HepG2 (cell line): ENCODE measurements around the gene FAM131A. TPM values are rescaled to one million over a fixed set of nuclear protein-coding genes. Genes with fewer than 3 reads are reported as not detected.

Experiments
- ATAC-seq: fragments of 200-7000 bp; cut with Tn5 transposase; 3 replicates; pipeline ENCODE4 v1.9.1; 2020; ENCODE audit warnings: mild to moderate bottlenecking, moderate library complexity
- BruUV-seq: library from RNA; stranded (reverse); fragments of 400-500 nt; replicated peaks from 2 replicates; lab custom pipeline; 2021; lab: Mats Ljungman, UMichigan
- CTCF ChIA-PET: fragments of 300-600 bp; formaldehyde crosslinking; extraction: SDS; loops from one replicate; lab custom pipeline; 2021; ENCODE audit warnings: low total read pairs, inconsistent platforms, low intra/inter-chr PET ratio; lab: Yijun Ruan, JAX
- POLR2A ChIA-PET: fragments of 350-600 bp; sonication (Branson Sonifier 250); formaldehyde crosslinking; loops from one replicate; lab custom pipeline; 2020; ENCODE audit warnings: antibody characterized with exemption, inconsistent platforms; lab: Yijun Ruan, JAX
- DNase-seq: peaks from one replicate; pipeline ENCODE4 v3.0.0-alpha.2; 2015; ENCODE audit warnings: low spot score
- FAIRE-seq: peaks from 3 replicates; lab custom pipeline; 2011; peaks lifted over from hg19 to GRCh38; lab: Jason Lieb, UNC
- H2AFZ ChIP-seq: one replicate; pipeline ENCODE4 v1.6.1; 2011; ENCODE audit warnings: low read length, inconsistent platforms
- H3K27ac ChIP-seq: fragments of 300-600 bp; 3 replicates; pipeline ENCODE4 v1.8.0; 2011; ENCODE audit warnings: mixed run types, mild to moderate bottlenecking, mixed read lengths, low read length, inconsistent platforms; ENCODE audit not compliant: insufficient read depth; ENCODE audit errors: extremely low read length
- H3K27me3 ChIP-seq, 2 experiments: fragments of 200-600 bp in 1 of 2; 2 replicates in 1 of 2; 3 replicates in 1 of 2; pipeline versions ENCODE4 v1.6.0 to v1.8.0; 2011; ENCODE audit warnings: low read length in 2 of 2, mild to moderate bottlenecking in 2 of 2, moderate library complexity in 2 of 2, inconsistent platforms in 1 of 2; ENCODE audit not compliant: insufficient read depth in 2 of 2, control insufficient read depth in 1 of 2
- H3K36me3 ChIP-seq, 2 experiments: fragments of 200-600 bp in 1 of 2; replicated peaks in 1 of 2; 2 replicates in 1 of 2; 3 replicates in 1 of 2; pipeline versions ENCODE4 v1.5.1 to v1.8.0; 2011; ENCODE audit warnings: low read length in 2 of 2, inconsistent platforms in 1 of 2; ENCODE audit not compliant: insufficient read depth in 2 of 2, control insufficient read depth in 1 of 2
- H3K4me1 ChIP-seq: 2 replicates; pipeline ENCODE4 v1.5.1; 2012; ENCODE audit warnings: low read length, inconsistent platforms; ENCODE audit not compliant: insufficient read depth
- H3K4me2 ChIP-seq: 2 replicates; pipeline ENCODE4 v1.6.0; 2011; ENCODE audit warnings: low read depth, low read length, inconsistent platforms
- H3K4me3 ChIP-seq, 3 experiments: fragments of 200-600 bp in 1 of 3; sonication (generic), shearing (Covaris generic) in 1 of 3; replicated peaks in 1 of 3; 2 replicates each; pipeline ENCODE4 v1.5.1; 2011 to 2016; ENCODE audit warnings: low read length in 3 of 3, inconsistent platforms in 2 of 3, low read depth in 2 of 3, mild to moderate bottlenecking in 2 of 3, control low read depth in 1 of 3, mixed read lengths in 1 of 3; ENCODE audit not compliant: insufficient read depth in 1 of 3
- H3K79me2 ChIP-seq: one replicate; pipeline ENCODE4 v1.6.1; 2011; ENCODE audit warnings: low read length, inconsistent platforms; ENCODE audit not compliant: insufficient read depth
- H3K9ac ChIP-seq: 2 replicates; pipeline ENCODE4 v1.6.0; 2011; ENCODE audit warnings: mild to moderate bottlenecking, low read depth, low read length, inconsistent platforms; ENCODE audit not compliant: insufficient read depth
- H3K9me3 ChIP-seq: 2 replicates; pipeline ENCODE4 v1.5.1; 2012; ENCODE audit warnings: mild to moderate bottlenecking, low read length
- H4K20me1 ChIP-seq: 2 replicates; pipeline ENCODE4 v1.6.0; 2011; ENCODE audit warnings: inconsistent platforms, mild to moderate bottlenecking, low read length, moderate library complexity; ENCODE audit not compliant: insufficient read depth
- CC2D1A ChIP-seq: sonication (generic); formaldehyde crosslinking; IDR thresholded peaks from 2 replicates; pipeline ENCODE4 v1.8.1; 2023; ENCODE audit warnings: mild to moderate bottlenecking, missing genetic modification reagents
- DNMT1 ChIP-seq: sonication (generic); formaldehyde crosslinking; IDR thresholded peaks from 2 replicates; pipeline ENCODE4 v1.5.1; 2020; ENCODE audit warnings: mild to moderate bottlenecking, missing genetic modification reagents
- FOSL2 ChIP-seq: sonication (generic); formaldehyde crosslinking; IDR thresholded peaks from 2 replicates; pipeline ENCODE4 v1.4.0; 2020; ENCODE audit warnings: missing genetic modification reagents
- FOXA3 ChIP-seq: IDR thresholded peaks from 2 replicates; pipeline ENCODE4 v1.6.1; 2016; ENCODE audit warnings: missing genetic modification reagents, missing compliant biosample characterization
- JDP2 ChIP-seq: sonication (generic); formaldehyde crosslinking; IDR thresholded peaks from 2 replicates; pipeline ENCODE4 v1.8.1; 2022; ENCODE audit warnings: missing genetic modification reagents, borderline replicate concordance
- KLF9 ChIP-seq: IDR thresholded peaks from 2 replicates; pipeline ENCODE4 v1.6.1; 2016; ENCODE audit warnings: low read depth
- RBFOX2 ChIP-seq: fragments of 200-400 bp; formaldehyde crosslinking; IDR thresholded peaks from 2 replicates; pipeline ENCODE4 v1.6.1; 2017; ENCODE audit warnings: low read depth, mild to moderate bottlenecking, low read length
- SRSF1 ChIP-seq: fragments of 200-400 bp; formaldehyde crosslinking; optimal IDR thresholded peaks from 2 replicates; pipeline ENCODE3; 2017; ENCODE audit warnings: mild to moderate bottlenecking, low read depth, low read length, moderate library complexity
- TARDBP ChIP-seq: sonication (generic); formaldehyde crosslinking; IDR thresholded peaks from 2 replicates; pipeline ENCODE4 v1.8.0; 2022; ENCODE audit warnings: mild to moderate bottlenecking, missing genetic modification reagents
- TOPORS ChIP-seq: sonication (generic); formaldehyde crosslinking; IDR thresholded peaks from 2 replicates; pipeline ENCODE4 v1.8.0; 2023; ENCODE audit warnings: mild to moderate bottlenecking, missing genetic modification reagents
- ZBTB1 ChIP-seq: sonication (generic); formaldehyde crosslinking; IDR thresholded peaks from 2 replicates; pipeline ENCODE4 v1.4.0; 2020; ENCODE audit warnings: missing genetic modification reagents, borderline replicate concordance
- ZNF20 ChIP-seq: sonication (generic); formaldehyde crosslinking; IDR thresholded peaks from 2 replicates; pipeline ENCODE4 v1.4.0; 2020; ENCODE audit warnings: mild to moderate bottlenecking, moderate library complexity, missing genetic modification reagents
- ZNF598 ChIP-seq: sonication (generic); formaldehyde crosslinking; IDR thresholded peaks from 2 replicates; pipeline ENCODE4 v1.5.1; 2020; ENCODE audit warnings: mild to moderate bottlenecking, missing genetic modification reagents, borderline replicate concordance
- ZSCAN12 ChIP-seq: sonication (generic); formaldehyde crosslinking; IDR thresholded peaks from 2 replicates; pipeline ENCODE4 v1.9.0; 2021; ENCODE audit warnings: mild to moderate bottlenecking, missing genetic modification reagents
- WGBS: methylation state at CpG from one replicate; pipeline ENCODE4 v1.1.6; 2017; ENCODE audit warnings: low lambda C conversion rate; 5-methylcytosine and 5-hydroxymethylcytosine counted together
- in situ Hi-C: cut with HindIII; loops from 2 replicates; pipeline ENCODE4 v1.10.0; 2017; ENCODE audit warnings: low pct_unique_long_range_greater_than_20kb; ENCODE audit not compliant: extremely low pct_ligation_motif_present
- intact Hi-C: fragments of 100-400 bp; cut with micrococcal nuclease; formaldehyde crosslinking; loops from one replicate; pipeline ENCODE4 v1.10.0; 2022; ENCODE audit not compliant: unreplicated experiment
- polyA plus RNA-seq, 8 experiments: library from polyadenylated mRNA; depleted of rRNA in 3 of 8; stranded (reverse) in 7 of 8; unstranded in 1 of 8; fragments of >200 nt; fragmentation: Illumina TruSeq in 4 of 8; extraction: Trizol in 4 of 8; gene quantifications; 2 replicates each; pipeline versions ENCODE4 v1.2.1 to v1.2.3, GENCODE V29; 2011 to 2016; ENCODE audit warnings: low read depth in 4 of 8, missing spikeins in 1 of 8, mixed read lengths in 1 of 8; ENCODE audit not compliant: insufficient read depth in 1 of 8
- total RNA-seq, 5 experiments: library from RNA; depleted of rRNA; stranded (reverse); fragments of >200 nt; fragmentation: Illumina TruSeq; extraction: Trizol; gene quantifications; 2 replicates each; pipeline ENCODE4 v1.2.3, GENCODE V29; 2016; ENCODE audit warnings: low read depth in 1 of 5
- TF ChIP-seq, protein P1 (sequence below), 2 experiments: fragments of 450-650 bp in 1 of 2; sonication (generic) in 1 of 2; formaldehyde crosslinking in 1 of 2; IDR thresholded peaks; 2 replicates each; pipeline versions ENCODE4 v1.6.1 to v1.8.0; 2016 to 2022; ENCODE audit warnings: antibody characterized with exemption in 1 of 2, mild to moderate bottlenecking in 1 of 2, missing genetic modification reagents in 1 of 2

Gene FAM131A
- total and polyA plus RNA-seq, 2 of the 13 experiments (the other 11 are each of a cell fraction or from before 2014, with no cell fraction given): 9.2 to 9.3 TPM

DNA sequence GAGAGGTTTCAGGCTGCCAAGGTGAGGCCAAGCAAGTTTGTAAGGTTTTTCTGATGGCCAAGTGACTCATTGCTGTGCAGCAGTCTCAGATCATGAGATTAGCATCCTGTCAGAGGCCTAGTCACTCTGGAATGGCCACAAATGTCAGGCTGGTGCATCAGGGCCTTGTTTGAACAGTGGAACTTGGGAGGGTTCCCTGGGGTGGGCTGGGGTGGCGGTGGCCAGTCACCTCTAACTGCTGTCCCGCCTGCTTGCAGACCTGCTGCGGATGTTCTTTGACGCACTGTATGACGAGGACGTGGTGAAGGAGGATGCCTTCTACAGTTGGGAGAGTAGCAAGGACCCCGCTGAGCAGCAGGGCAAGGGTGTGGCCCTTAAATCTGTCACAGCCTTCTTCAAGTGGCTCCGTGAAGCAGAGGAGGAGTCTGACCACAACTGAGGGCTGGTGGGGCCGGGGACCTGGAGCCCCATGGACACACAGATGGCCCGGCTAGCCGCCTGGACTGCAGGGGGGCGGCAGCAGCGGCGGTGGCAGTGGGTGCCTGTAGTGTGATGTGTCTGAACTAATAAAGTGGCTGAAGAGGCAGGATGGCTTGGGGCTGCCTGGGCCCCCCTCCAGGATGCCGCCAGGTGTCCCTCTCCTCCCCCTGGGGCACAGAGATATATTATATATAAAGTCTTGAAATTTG lies 2.8 kb upstream of the FAM131A start:
- ATAC-seq: no peak; the same call in 2 of the 3 replicates
- DNase-seq: no peak
- no peak for TF ChIP-seq ZBTB1 (CRISPR knock-in tag)
- TF ChIP-seq, protein P1, sequence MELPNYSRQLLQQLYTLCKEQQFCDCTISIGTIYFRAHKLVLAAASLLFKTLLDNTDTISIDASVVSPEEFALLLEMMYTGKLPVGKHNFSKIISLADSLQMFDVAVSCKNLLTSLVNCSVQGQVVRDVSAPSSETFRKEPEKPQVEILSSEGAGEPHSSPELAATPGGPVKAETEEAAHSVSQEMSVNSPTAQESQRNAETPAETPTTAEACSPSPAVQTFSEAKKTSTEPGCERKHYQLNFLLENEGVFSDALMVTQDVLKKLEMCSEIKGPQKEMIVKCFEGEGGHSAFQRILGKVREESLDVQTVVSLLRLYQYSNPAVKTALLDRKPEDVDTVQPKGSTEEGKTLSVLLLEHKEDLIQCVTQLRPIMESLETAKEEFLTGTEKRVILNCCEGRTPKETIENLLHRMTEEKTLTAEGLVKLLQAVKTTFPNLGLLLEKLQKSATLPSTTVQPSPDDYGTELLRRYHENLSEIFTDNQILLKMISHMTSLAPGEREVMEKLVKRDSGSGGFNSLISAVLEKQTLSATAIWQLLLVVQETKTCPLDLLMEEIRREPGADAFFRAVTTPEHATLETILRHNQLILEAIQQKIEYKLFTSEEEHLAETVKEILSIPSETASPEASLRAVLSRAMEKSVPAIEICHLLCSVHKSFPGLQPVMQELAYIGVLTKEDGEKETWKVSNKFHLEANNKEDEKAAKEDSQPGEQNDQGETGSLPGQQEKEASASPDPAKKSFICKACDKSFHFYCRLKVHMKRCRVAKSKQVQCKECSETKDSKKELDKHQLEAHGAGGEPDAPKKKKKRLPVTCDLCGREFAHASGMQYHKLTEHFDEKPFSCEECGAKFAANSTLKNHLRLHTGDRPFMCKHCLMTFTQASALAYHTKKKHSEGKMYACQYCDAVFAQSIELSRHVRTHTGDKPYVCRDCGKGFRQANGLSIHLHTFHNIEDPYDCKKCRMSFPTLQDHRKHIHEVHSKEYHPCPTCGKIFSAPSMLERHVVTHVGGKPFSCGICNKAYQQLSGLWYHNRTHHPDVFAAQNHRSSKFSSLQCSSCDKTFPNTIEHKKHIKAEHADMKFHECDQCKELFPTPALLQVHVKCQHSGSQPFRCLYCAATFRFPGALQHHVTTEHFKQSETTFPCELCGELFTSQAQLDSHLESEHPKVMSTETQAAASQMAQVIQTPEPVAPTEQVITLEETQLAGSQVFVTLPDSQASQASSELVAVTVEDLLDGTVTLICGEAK (IDR thresholded peaks at IDR 0.05): no peak
- TF ChIP-seq, protein P1 (CRISPR knock-in tag; IDR thresholded peaks at IDR 0.05): no peak
- TF ChIP-seq ZSCAN12 (CRISPR knock-in tag): no peak
- no peak for TF ChIP-seq DNMT1
- TF ChIP-seq ZNF20 (CRISPR knock-in tag): no peak
- peak; percentile 56 for TF ChIP-seq RBFOX2
- TF ChIP-seq KLF9 (CRISPR knock-in tag): no peak
- TF ChIP-seq FOXA3 (CRISPR knock-in tag): no peak
- TF ChIP-seq SRSF1: peak; percentile 38
- TF ChIP-seq ZNF598: no peak
- no peak for TF ChIP-seq JDP2 (CRISPR knock-in tag)
- TF ChIP-seq FOSL2 (CRISPR knock-in tag): peak; percentile 26; the same call in 1 of the 2 replicates
- TF ChIP-seq TARDBP (CRISPR knock-in tag): no peak
- TF ChIP-seq TOPORS (CRISPR knock-in tag): no peak
- TF ChIP-seq CC2D1A: no peak

More for the DNA sequence above, 2.8 kb upstream of the FAM131A start:
- Histone ChIP-seq H3K36me3 (peaks cover 25 to 45% of the 10 kb centered on the region in 2 experiments), H3K4me3 (no peak overlapping the region), H3K4me1 (peaks cover 18% of the 10 kb centered on the region), H3K9ac (no peak overlapping the region), H3K9me3 (no peaks in the 10 kb centered on the region), H3K27ac (no peak overlapping the region), H3K4me2 (no peak overlapping the region), H3K27me3 (no peaks in the 10 kb centered on the region; a peak in 1 of 5 replicates), H3K79me2 (peaks cover 16% of the 10 kb centered on the region), H2AFZ (no peak overlapping the region), H4K20me1 (peaks cover 19% of the 10 kb centered on the region; the same call in 1 of the 2 replicates)
- intact Hi-C loops (no loop called here), in situ Hi-C loops (no loop called here)
- CTCF ChIA-PET: no interaction called here
- no TSS peak for BruUV-seq
- POLR2A ChIA-PET: interaction anchor here (1.0 to 1.4 kb wide), 2 partner anchors 11 to 16 kb away, joined by 3 to 5 read pairs; no protein-coding TSS in a partner anchor
- FAIRE-seq: no peak
- 96% methylated on average over 11 of the region's 15 CpGs for WGBS
